Stimulated activated CD4-positive, alpha-beta T cell treated with anti-CD3 and anti-CD28 coated beads, Interleukin-2, amount 100 ng/mL, for 48 hours (primary cell): ENCODE data around the gene LRTM1.

ENCODE experiments used
- DNase-seq, 2 donors: peaks; one replicate each; pipeline ENCODE4 v3.0.0-alpha.2; 2020

Gene LRTM1

GRCh38 chr3:54939557-54940300, 11.9 kb upstream of the LRTM1 start:
- DNase-seq, result no peak

- no peak for DNase-seq
Observed at GRCh38 chr3:54936561-54936960, 8.7 kb upstream of the LRTM1 start.

GRCh38 chr3:54935869-54936268, 8.0 kb upstream of the LRTM1 start:
- DNase-seq, result no peak

- no peak for DNase-seq
Observed at GRCh38 chr3:54932606-54933005, 4.7 kb upstream of the LRTM1 start.

GRCh38 chr3:54931182-54931581, 3.3 kb upstream of the LRTM1 start:
- DNase-seq, result no peak

GRCh38 chr3:54918516-54918915, 9.3 kb downstream of the LRTM1 start:
- no peak for DNase-seq

GRCh38 chr3:54917862-54918261, 10.0 kb downstream of the LRTM1 start:
- no peak for DNase-seq

GRCh38 chr3:54917174-54917573, 10.7 kb downstream of the LRTM1 start:
- no peak for DNase-seq

GRCh38 chr3:54916732-54917131, 11.1 kb downstream of the LRTM1 start:
- DNase-seq, result no peak

- no peak for DNase-seq
Observed at GRCh38 chr3:54915976-54916375, 11.9 kb downstream of the LRTM1 start.

GRCh38 chr3:54915181-54915580, 12.7 kb downstream of the LRTM1 start:
- DNase-seq, result no peak

- DNase-seq, result no peak
Observed at GRCh38 chr3:54914180-54914579, 13.7 kb downstream of the LRTM1 start.

GRCh38 chr3:54909191-54909590, 18.7 kb downstream of the LRTM1 start:
- DNase-seq, result no peak

GRCh38 chr3:54906763-54907162, 21.1 kb downstream of the LRTM1 start:
- DNase-seq, result no peak

GRCh38 chr3:54905920-54906319, 21.9 kb downstream of the LRTM1 start:
- no peak for DNase-seq

- no peak for DNase-seq
Observed at GRCh38 chr3:54905261-54905888, 22.5 kb downstream of the LRTM1 start.

- no peak for DNase-seq
Observed at GRCh38 chr3:54901906-54902685, 25.8 kb downstream of the LRTM1 start.

GRCh38 chr3:54900838-54901591, 26.8 kb downstream of the LRTM1 start:
- no peak for DNase-seq

GRCh38 chr3:54899273-54899672, 28.6 kb downstream of the LRTM1 start:
- no peak for DNase-seq

GRCh38 chr3:54897028-54897711, 30.7 kb downstream of the LRTM1 start:
- no peak for DNase-seq

- no peak for DNase-seq
Observed at GRCh38 chr3:54895613-54896012, 32.2 kb downstream of the LRTM1 start.

GRCh38 chr3:54892168-54892567, 35.7 kb downstream of the LRTM1 start:
- no peak for DNase-seq

- DNase-seq, result no peak
Observed at GRCh38 chr3:54891540-54891897, 36.3 kb downstream of the LRTM1 start.
